ENCODE data around the gene DBET.
"Not testable (repeated sequence)": the region's sequence is repeated elsewhere in the genome, so short reads cannot be mapped to it uniquely, and the experiment has no call there.

Gene DBET

GRCh38 chr4:190021973-190022372, 42.3 kb upstream of the DBET start:
- not testable (repeated sequence) for H3K9ac ChIP-seq (ENCODE audit: low read depth, low read length); H3K4me1 ChIP-seq (ENCODE audit: control insufficient read depth, insufficient read depth, low read length); H3K36me3 ChIP-seq (ENCODE audit: control insufficient read depth, insufficient read depth, low read length); H3K4me3 ChIP-seq (ENCODE audit: low read depth, low read length); H3K9me3 ChIP-seq (ENCODE audit: control insufficient read depth, insufficient read depth, low read length)
- H3K27me3 ChIP-seq (ENCODE audit: control insufficient read depth, insufficient read depth, low read length), result peaks cover 55% of the 10 kb centered on the region

- not testable (repeated sequence) for H3K4me1 ChIP-seq (ENCODE audit: control insufficient read depth, insufficient read depth, low read length); H3K9me3 ChIP-seq (ENCODE audit: control insufficient read depth, insufficient read depth, low read length); H3K4me3 ChIP-seq (ENCODE audit: low read depth, low read length); H3K9ac ChIP-seq (ENCODE audit: low read depth, low read length); H3K36me3 ChIP-seq (ENCODE audit: control insufficient read depth, insufficient read depth, low read length)
- peaks cover 47% of the 10 kb centered on the region for H3K27me3 ChIP-seq (ENCODE audit: control insufficient read depth, insufficient read depth, low read length)
Observed at GRCh38 chr4:190022614-190023281, 41.6 kb upstream of the DBET start.

GRCh38 chr4:190027156-190027555, 37.1 kb upstream of the DBET start, which contains the start of gene FRG2:
FRG2 (minus strand) TSS chr4:190027256; CDS start chr4:190027204, 52 bp downstream.
- not testable (repeated sequence) for H3K4me1 ChIP-seq (ENCODE audit: control insufficient read depth, insufficient read depth, low read length); H3K9ac ChIP-seq (ENCODE audit: low read depth, low read length); H3K9me3 ChIP-seq (ENCODE audit: control insufficient read depth, insufficient read depth, low read length); H3K4me3 ChIP-seq (ENCODE audit: low read depth, low read length); H3K36me3 ChIP-seq (ENCODE audit: control insufficient read depth, insufficient read depth, low read length)
- H3K27me3 ChIP-seq (ENCODE audit: control insufficient read depth, insufficient read depth, low read length), result peaks cover 16% of the 10 kb centered on the region

GRCh38 chr4:190031264-190031663, 33.0 kb upstream of the DBET start:
- H3K4me3 ChIP-seq (ENCODE audit: low read depth, low read length); H3K9me3 ChIP-seq (ENCODE audit: control insufficient read depth, insufficient read depth, low read length); H3K27me3 ChIP-seq (ENCODE audit: control insufficient read depth, insufficient read depth, low read length); H3K36me3 ChIP-seq (ENCODE audit: control insufficient read depth, insufficient read depth, low read length); H3K9ac ChIP-seq (ENCODE audit: low read depth, low read length); H3K4me1 ChIP-seq (ENCODE audit: control insufficient read depth, insufficient read depth, low read length): not testable (repeated sequence)

- H3K27me3 ChIP-seq (ENCODE audit: control insufficient read depth, insufficient read depth, low read length); H3K4me1 ChIP-seq (ENCODE audit: control insufficient read depth, insufficient read depth, low read length); H3K9me3 ChIP-seq (ENCODE audit: control insufficient read depth, insufficient read depth, low read length); H3K9ac ChIP-seq (ENCODE audit: low read depth, low read length); H3K4me3 ChIP-seq (ENCODE audit: low read depth, low read length); H3K36me3 ChIP-seq (ENCODE audit: control insufficient read depth, insufficient read depth, low read length): not testable (repeated sequence)
Observed at GRCh38 chr4:190037704-190038388, 26.5 kb upstream of the DBET start.

GRCh38 chr4:190040873-190041272, 23.4 kb upstream of the DBET start:
- H3K27me3 ChIP-seq (ENCODE audit: control insufficient read depth, insufficient read depth, low read length); H3K4me1 ChIP-seq (ENCODE audit: control insufficient read depth, insufficient read depth, low read length); H3K9ac ChIP-seq (ENCODE audit: low read depth, low read length); H3K36me3 ChIP-seq (ENCODE audit: control insufficient read depth, insufficient read depth, low read length); H3K4me3 ChIP-seq (ENCODE audit: low read depth, low read length); H3K9me3 ChIP-seq (ENCODE audit: control insufficient read depth, insufficient read depth, low read length): not testable (repeated sequence)

- H3K9me3 ChIP-seq (ENCODE audit: control insufficient read depth, insufficient read depth, low read length); H3K36me3 ChIP-seq (ENCODE audit: control insufficient read depth, insufficient read depth, low read length): not testable (repeated sequence)
Observed at GRCh38 chr4:190047627-190048026, 16.7 kb upstream of the DBET start.

GRCh38 chr4:190049378-190050239, 14.7 kb upstream of the DBET start:
- H3K4me1 ChIP-seq (ENCODE audit: control insufficient read depth, insufficient read depth, low read length); H3K36me3 ChIP-seq (ENCODE audit: control insufficient read depth, insufficient read depth, low read length); H3K4me3 ChIP-seq (ENCODE audit: low read depth, low read length); H3K27me3 ChIP-seq (ENCODE audit: control insufficient read depth, insufficient read depth, low read length); H3K9me3 ChIP-seq (ENCODE audit: control insufficient read depth, insufficient read depth, low read length); H3K9ac ChIP-seq (ENCODE audit: low read depth, low read length): not testable (repeated sequence)

More at GRCh38 chr4:190047627-190048026, 16.7 kb upstream of the DBET start:
- H3K4me3 ChIP-seq (ENCODE audit: low read depth, low read length); H3K27me3 ChIP-seq (ENCODE audit: control insufficient read depth, insufficient read depth, low read length); H3K4me1 ChIP-seq (ENCODE audit: control insufficient read depth, insufficient read depth, low read length); H3K9ac ChIP-seq (ENCODE audit: low read depth, low read length): not testable (repeated sequence)

GRCh38 chr4:190058997-190059396, 5.3 kb upstream of the DBET start:
- not testable (repeated sequence) for H3K36me3 ChIP-seq (ENCODE audit: control insufficient read depth, insufficient read depth, low read length); H3K9me3 ChIP-seq (ENCODE audit: control insufficient read depth, insufficient read depth, low read length); H3K9ac ChIP-seq (ENCODE audit: low read depth, low read length); H3K4me1 ChIP-seq (ENCODE audit: control insufficient read depth, insufficient read depth, low read length); H3K27me3 ChIP-seq (ENCODE audit: control insufficient read depth, insufficient read depth, low read length); H3K4me3 ChIP-seq (ENCODE audit: low read depth, low read length)

- H3K9me3 ChIP-seq (ENCODE audit: control insufficient read depth, insufficient read depth, low read length); H3K9ac ChIP-seq (ENCODE audit: low read depth, low read length); H3K36me3 ChIP-seq (ENCODE audit: control insufficient read depth, insufficient read depth, low read length); H3K4me1 ChIP-seq (ENCODE audit: control insufficient read depth, insufficient read depth, low read length); H3K4me3 ChIP-seq (ENCODE audit: low read depth, low read length): not testable (repeated sequence)
- H3K27me3 ChIP-seq (ENCODE audit: control insufficient read depth, insufficient read depth, low read length), result peaks cover 12% of the 10 kb centered on the region
Observed at GRCh38 chr4:190064805-190065204, 503 bp downstream of the DBET start.

- not testable (repeated sequence) for H3K36me3 ChIP-seq (ENCODE audit: control insufficient read depth, insufficient read depth, low read length); H3K4me3 ChIP-seq (ENCODE audit: low read depth, low read length); H3K9me3 ChIP-seq (ENCODE audit: control insufficient read depth, insufficient read depth, low read length); H3K9ac ChIP-seq (ENCODE audit: low read depth, low read length); H3K4me1 ChIP-seq (ENCODE audit: control insufficient read depth, insufficient read depth, low read length)
- H3K27me3 ChIP-seq (ENCODE audit: control insufficient read depth, insufficient read depth, low read length), result peaks cover 12% of the 10 kb centered on the region
Observed at GRCh38 chr4:190068351-190068750, 4.0 kb downstream of the DBET start.

GRCh38 chr4:190093052-190093451, 28.8 kb downstream of the DBET start:
- not testable (repeated sequence) for H3K4me1 ChIP-seq (ENCODE audit: control insufficient read depth, insufficient read depth, low read length); H3K9me3 ChIP-seq (ENCODE audit: control insufficient read depth, insufficient read depth, low read length); H3K4me3 ChIP-seq (ENCODE audit: low read depth, low read length); H3K36me3 ChIP-seq (ENCODE audit: control insufficient read depth, insufficient read depth, low read length); H3K9ac ChIP-seq (ENCODE audit: low read depth, low read length); H3K27me3 ChIP-seq (ENCODE audit: control insufficient read depth, insufficient read depth, low read length)
